C4-2B (cell line): Measurements from ENCODE around the gene HACD2.

ENCODE experiments used
- H3K27ac ChIP-seq: fragments of 450-650 bp; 2 replicates; pipeline ENCODE4 v1.5.1; 2017
- ZFX ChIP-seq: fragments of 450-650 bp; IDR thresholded peaks from 2 replicates; pipeline ENCODE4 v1.6.1; 2017
- TF ChIP-seq, protein P1 (sequence below): fragments of 450-650 bp; conservative IDR thresholded peaks from 2 replicates; pipeline ENCODE4 v1.5.1; 2017; ENCODE audit warnings: mild to moderate bottlenecking

HACD2 gene

DNA sequence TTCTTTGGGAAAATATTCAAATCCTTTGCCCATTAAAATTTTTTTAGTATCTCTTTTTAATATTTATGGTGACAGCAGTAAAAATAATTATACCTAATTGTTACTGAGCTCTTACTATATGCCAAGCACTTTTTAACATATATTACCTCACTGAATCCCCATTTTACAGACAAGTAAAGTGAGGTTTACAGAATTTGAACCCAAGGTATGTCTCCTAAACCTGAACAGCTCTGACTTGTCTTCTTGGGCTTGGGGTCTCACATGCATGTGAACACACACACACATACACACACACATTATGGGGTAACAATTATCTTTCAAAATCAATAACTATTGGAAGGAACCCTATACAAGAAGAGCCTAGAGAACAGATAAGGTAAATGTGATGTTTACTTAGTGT lies 73.8 kb downstream of the HACD2 start:
- TF ChIP-seq ZFX: no peak
- H3K27ac ChIP-seq: no peak overlapping the region

DNA sequence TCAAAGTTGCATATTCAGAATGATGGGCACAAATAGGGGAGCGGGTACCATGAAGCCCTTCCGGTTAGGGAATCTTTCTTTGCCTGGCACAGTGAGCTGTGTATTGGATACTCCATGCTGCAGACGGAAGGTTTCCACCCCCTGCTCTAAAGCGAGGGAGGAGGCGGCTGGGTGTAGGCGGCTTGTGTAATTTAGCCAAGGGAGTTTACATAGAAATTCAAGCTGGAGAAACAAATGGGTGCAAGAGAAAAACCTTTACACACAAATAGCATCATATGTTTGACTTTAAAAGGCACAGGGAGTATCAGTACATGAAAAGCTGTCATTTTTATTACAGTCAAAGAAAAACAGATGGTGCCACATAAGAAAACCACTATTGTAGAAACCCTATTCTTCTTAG lies 76.7 kb downstream of the HACD2 start:
- no peak for TF ChIP-seq ZFX
- TF ChIP-seq, protein P1, sequence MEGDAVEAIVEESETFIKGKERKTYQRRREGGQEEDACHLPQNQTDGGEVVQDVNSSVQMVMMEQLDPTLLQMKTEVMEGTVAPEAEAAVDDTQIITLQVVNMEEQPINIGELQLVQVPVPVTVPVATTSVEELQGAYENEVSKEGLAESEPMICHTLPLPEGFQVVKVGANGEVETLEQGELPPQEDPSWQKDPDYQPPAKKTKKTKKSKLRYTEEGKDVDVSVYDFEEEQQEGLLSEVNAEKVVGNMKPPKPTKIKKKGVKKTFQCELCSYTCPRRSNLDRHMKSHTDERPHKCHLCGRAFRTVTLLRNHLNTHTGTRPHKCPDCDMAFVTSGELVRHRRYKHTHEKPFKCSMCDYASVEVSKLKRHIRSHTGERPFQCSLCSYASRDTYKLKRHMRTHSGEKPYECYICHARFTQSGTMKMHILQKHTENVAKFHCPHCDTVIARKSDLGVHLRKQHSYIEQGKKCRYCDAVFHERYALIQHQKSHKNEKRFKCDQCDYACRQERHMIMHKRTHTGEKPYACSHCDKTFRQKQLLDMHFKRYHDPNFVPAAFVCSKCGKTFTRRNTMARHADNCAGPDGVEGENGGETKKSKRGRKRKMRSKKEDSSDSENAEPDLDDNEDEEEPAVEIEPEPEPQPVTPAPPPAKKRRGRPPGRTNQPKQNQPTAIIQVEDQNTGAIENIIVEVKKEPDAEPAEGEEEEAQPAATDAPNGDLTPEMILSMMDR: no peak
- no peak overlapping the region for H3K27ac ChIP-seq

DNA sequence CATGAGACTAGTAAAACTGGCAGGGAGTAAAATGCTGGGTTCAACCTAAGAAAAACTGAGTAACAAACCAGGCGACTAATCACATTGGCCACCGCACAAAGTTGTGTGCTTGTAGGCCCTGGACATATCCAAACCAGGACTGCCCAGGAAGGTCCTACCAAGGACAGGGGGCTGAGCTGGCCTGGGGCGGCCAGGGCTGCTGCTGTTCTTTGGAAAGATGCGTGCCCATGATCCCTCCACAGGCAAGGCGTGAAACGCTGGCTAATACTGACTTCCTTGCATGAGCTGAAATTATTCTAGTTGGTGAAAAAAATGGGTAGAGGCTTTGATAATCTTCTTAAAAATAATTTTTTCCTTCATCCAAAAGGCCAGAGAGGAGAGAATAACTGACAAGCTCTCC lies 79.0 kb downstream of the HACD2 start:
- no peak for TF ChIP-seq ZFX
- TF ChIP-seq, protein P1: no peak
- no peak overlapping the region for H3K27ac ChIP-seq

DNA sequence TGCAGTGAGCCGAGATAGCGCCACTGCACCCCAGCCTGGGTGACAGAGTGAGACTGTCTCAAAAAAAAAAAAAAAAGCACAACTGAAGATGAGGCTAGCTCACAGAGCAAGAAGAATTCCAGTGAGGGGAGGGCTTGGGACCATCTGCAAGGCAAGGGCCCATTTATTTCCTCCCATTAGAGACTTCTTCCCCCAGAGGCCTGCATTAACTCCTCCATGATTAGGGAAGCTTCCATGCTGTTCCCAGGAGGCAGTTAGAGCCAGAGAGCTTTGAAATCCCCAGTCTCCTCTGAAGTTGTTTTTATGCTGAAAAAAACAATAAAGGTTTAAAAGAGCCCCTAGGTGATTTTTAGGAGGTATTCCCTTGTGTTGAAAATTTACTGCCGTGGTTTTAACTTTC lies 81.7 kb downstream of the HACD2 start:
- no peak overlapping the region for H3K27ac ChIP-seq
- TF ChIP-seq, protein P1: no peak

DNA sequence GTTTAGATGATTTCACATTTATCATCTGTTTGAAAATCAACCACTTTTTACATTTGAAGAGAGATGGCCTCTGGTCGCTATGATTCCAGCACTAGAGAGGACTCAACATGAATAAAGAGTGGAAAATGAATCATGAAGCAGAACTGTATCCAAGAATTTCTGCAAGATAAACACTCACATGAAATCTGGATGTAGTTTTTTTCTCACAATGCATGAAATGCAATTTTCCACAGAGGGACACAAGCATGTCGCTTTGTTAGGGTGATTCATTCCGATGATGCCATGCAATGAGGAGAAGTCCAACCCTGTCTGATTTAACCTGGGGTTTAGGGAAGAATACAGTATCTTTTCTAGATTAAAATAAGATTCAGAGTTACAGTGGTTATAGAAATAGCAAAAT lies 85.5 kb downstream of the HACD2 start:
- no peak overlapping the region for H3K27ac ChIP-seq
- TF ChIP-seq, protein P1: no peak
- no peak for TF ChIP-seq ZFX

DNA sequence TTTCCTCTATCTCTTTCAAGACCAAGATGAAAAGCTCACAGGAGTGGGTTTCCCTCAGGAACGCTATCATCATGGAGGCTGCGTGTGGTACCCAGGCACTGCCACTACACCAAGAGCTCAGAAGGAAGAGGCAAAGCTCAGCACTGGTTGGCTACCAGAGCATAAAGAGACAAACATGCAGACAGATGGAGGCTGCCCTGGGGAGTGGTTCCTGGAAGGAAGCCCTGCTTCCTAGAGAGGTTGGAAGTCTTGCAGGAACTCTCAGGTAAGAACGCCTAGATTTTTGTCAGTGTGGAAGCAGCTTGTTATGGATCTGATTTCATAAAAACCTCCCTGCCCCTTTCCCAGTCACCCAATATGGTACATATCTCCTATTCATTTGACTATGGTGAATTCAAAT lies 86.1 kb downstream of the HACD2 start:
- no peak for TF ChIP-seq ZFX
- TF ChIP-seq, protein P1: no peak
- H3K27ac ChIP-seq: no peak overlapping the region

DNA sequence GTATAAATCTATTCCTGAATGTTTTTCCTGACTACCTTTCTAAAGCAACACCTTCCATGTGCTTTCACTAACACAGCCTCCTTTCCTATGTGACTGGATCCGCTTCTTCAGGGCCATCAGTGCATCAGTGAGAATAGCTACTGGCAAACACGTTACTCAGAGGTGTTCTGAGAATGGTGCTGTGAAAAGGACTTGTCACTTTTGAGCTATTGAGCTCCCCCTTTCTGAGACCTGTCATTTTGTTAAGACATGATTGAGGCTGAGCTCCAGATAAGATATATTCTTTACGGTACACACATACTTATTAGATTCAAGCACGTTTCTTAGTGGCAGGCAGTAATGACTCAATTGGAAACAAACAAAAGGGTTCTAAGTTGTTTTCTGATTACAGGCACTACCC lies 90.9 kb downstream of the HACD2 start:
- no peak overlapping the region for H3K27ac ChIP-seq
- TF ChIP-seq ZFX: no peak
- TF ChIP-seq, protein P1: no peak

DNA sequence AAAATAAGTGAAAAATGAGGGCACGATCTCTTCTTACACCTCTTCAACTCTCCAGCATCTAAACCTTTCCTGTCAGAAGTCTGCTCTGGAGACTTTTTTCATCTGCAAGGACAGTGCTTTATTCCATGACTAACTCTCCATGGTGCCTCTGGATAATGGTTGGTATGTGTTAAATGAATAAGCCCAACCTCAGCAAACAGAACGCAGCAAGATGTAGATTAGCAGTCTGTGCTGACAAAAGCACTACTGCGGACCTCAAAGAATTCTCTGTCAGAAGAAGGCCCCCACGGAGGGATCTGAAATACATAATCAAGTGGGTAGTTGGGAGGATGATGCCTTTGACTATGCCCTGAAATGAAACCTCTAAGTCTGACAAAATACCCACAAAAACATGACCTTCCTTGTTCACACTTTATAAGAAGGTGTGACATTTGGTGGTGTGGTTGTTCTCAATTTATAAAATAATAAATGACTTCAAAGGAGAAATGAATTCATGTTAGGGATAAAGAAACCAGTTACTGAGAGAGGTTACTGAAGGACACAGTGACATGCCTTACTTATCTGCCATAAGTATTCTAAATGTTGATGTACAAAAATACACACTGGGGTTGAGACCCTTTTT lies 92.8 kb downstream of the HACD2 start:
- no peak overlapping the region for H3K27ac ChIP-seq
- TF ChIP-seq ZFX: no peak
- TF ChIP-seq, protein P1: no peak
